Activated T-helper 17 cell treated with anti-CD3 and anti-CD28 coated beads, Interleukin-2, amount 50 U/mL, for 72 hours (primary cell): ENCODE results near the gene STX1B. TPM values are rescaled to one million over a fixed set of nuclear protein-coding genes. Genes with fewer than 3 reads are reported as not detected.
"Not testable (repeated sequence)": the region's sequence is repeated elsewhere in the genome, so short reads cannot be mapped to it uniquely, and the experiment has no call there.

ENCODE experiments used
- ATAC-seq: fragments of 150-1000 bp; cut with Tn5 transposase; replicated peaks from 2 replicates; pipeline ENCODE4 v1.10.0; 2021; ENCODE audit warnings: mild to moderate bottlenecking, moderate library complexity
- H3K27ac Mint-ChIP-seq: one replicate; pipeline ENCODE4 v1.8.0; 2022; ENCODE audit warnings: mixed read lengths
- H3K27me3 Mint-ChIP-seq: one replicate; pipeline ENCODE4 v1.8.0; 2022; ENCODE audit warnings: mixed read lengths
- H3K36me3 Mint-ChIP-seq: one replicate; pipeline ENCODE4 v1.8.0; 2022; ENCODE audit warnings: low read depth, mild to moderate bottlenecking, mixed read lengths
- H3K4me1 Mint-ChIP-seq: one replicate; pipeline ENCODE4 v1.8.0; 2022; ENCODE audit warnings: mixed read lengths
- H3K4me3 Mint-ChIP-seq: one replicate; pipeline ENCODE4 v1.8.0; 2022; ENCODE audit warnings: mild to moderate bottlenecking, mixed read lengths
- H3K9me3 Mint-ChIP-seq: one replicate; pipeline ENCODE4 v1.8.0; 2022; ENCODE audit warnings: mixed read lengths
- total RNA-seq, 2 donors: library from RNA; stranded (reverse); gene quantifications; one replicate each; pipeline ENCODE4 v1.2.3, GENCODE V29; 2022

STX1B gene
- total RNA-seq, 2 donors from 2014 or later = 0.17 to 0.95 TPM

- H3K27me3 Mint-ChIP-seq = no peaks in the 10 kb centered on the region
- peak overlapping the region; percentile 94 for H3K4me3 Mint-ChIP-seq
- peak; percentile 85 for ATAC-seq
- H3K36me3 Mint-ChIP-seq = peaks cover 22% of the 10 kb centered on the region
- H3K27ac Mint-ChIP-seq = peak overlapping the region; percentile 92
- no peaks in the 10 kb centered on the region for H3K9me3 Mint-ChIP-seq
- peaks cover 5% of the 10 kb centered on the region for H3K4me1 Mint-ChIP-seq
These were observed 60.6 kb downstream of the STX1B start for GRCh38 chr16:30949650-30950515.

- peaks cover 5% of the 10 kb centered on the region for H3K4me1 Mint-ChIP-seq
- H3K4me3 Mint-ChIP-seq = peak within 1 kb of the TSS; percentile 94
These were observed 61.5 kb downstream of the STX1B start, which contains the start of gene ORAI3 for GRCh38 chr16:30948667-30949649. Gene ORAI3 (plus strand): TSS chr16:30949068. CDS start chr16:30949290, 222 bp downstream.

GRCh38 chr16:30947859-30948666 is 62.4 kb downstream of the STX1B start:
- Mint-ChIP-seq H3K9me3 (no peaks in the 10 kb centered on the region), H3K27ac (no peak overlapping the region), H3K27me3 (no peaks in the 10 kb centered on the region), H3K36me3 (peaks cover 37% of the 10 kb centered on the region), H3K4me3 (peak overlapping the region; percentile 94), H3K4me1 (peaks cover 5% of the 10 kb centered on the region)
- ATAC-seq = no peak

More at GRCh38 chr16:30948667-30949649, 61.5 kb downstream of the STX1B start, which contains the start of gene ORAI3:
- no peaks in the 10 kb centered on the region for H3K9me3 Mint-ChIP-seq
- H3K27me3 Mint-ChIP-seq = no peaks in the 10 kb centered on the region
- peak; percentile 65 for ATAC-seq
- H3K36me3 Mint-ChIP-seq = peaks cover 31% of the 10 kb centered on the region
- peak within 1 kb of the TSS; percentile 92 for H3K27ac Mint-ChIP-seq

DNA sequence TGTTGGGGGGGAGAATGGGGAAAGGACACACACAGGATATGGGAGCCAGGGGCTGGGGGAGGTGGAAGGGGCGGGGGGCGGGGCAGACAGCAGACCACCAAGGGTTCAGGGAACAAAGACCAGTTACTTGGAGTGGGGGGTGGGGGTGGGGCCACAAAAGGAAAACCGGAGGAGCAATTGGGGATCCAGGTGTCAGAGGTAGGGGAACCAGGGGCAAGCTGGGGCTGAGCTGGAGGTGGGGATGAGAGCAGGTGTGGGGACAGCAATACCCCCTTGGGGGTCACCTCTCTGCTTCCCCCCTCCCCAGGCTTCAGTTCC is 62.9 kb downstream of the STX1B start:
- Mint-ChIP-seq H3K4me3 (no peak overlapping the region), H3K27me3 (no peaks in the 10 kb centered on the region), H3K27ac (no peak overlapping the region), H3K36me3 (peaks cover 42% of the 10 kb centered on the region), H3K9me3 (no peaks in the 10 kb centered on the region), H3K4me1 (peaks cover 5% of the 10 kb centered on the region)
- no peak for ATAC-seq

DNA sequence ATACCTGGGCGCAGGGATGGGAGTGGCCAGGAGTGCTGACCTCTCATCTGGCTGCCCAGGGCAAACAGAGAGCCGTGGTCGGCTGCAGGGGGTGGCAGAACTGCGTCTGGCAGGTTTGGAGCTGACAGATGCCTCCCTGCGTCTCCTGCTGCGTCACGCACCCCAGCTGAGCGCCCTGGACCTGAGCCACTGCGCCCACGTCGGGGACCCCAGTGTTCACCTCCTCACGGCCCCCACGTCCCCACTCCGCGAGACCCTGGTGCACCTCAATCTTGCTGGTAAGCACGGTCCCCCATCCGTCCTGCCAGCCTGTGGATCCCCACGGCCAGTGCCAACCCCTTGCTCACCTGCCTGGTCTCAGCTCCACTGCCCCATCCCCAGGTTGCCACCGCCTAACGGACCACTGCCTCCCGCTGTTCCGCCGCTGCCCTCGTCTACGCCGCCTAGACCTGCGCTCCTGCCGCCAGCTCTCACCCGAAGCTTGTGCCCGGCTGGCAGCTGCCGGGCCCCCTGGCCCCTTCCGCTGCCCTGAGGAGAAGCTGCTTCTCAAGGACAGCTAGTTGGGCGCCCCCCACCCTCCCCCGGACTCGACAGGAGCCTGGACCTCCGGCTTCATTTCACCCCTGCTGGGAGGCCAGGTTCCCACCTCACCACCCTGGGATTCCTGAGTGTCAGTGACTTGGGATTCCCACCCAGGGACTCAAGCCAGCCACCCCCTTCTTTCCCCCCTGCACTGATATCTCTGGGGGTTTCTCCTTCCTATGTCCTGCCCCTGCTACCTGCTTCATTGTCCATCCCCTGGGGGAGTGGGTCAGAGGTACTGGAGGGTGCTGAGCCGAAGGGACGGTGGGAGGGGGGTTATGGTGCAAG is 63.5 kb downstream of the STX1B start:
- ATAC-seq = no peak
- H3K4me3 Mint-ChIP-seq = no peak overlapping the region
- no peaks in the 10 kb centered on the region for H3K9me3 Mint-ChIP-seq
- peaks cover 5% of the 10 kb centered on the region for H3K4me1 Mint-ChIP-seq
- H3K36me3 Mint-ChIP-seq = peaks cover 48% of the 10 kb centered on the region
- no peak overlapping the region for H3K27ac Mint-ChIP-seq
- no peaks in the 10 kb centered on the region for H3K27me3 Mint-ChIP-seq

- peaks cover 5% of the 10 kb centered on the region for H3K4me1 Mint-ChIP-seq
- H3K27ac Mint-ChIP-seq = no peak overlapping the region
- H3K27me3 Mint-ChIP-seq = no peaks in the 10 kb centered on the region
- H3K9me3 Mint-ChIP-seq = no peaks in the 10 kb centered on the region
- no peak for ATAC-seq
- peaks cover 65% of the 10 kb centered on the region for H3K36me3 Mint-ChIP-seq
- H3K4me3 Mint-ChIP-seq = no peak overlapping the region
These were observed 66.1 kb downstream of the STX1B start for GRCh38 chr16:30944352-30944751.

DNA sequence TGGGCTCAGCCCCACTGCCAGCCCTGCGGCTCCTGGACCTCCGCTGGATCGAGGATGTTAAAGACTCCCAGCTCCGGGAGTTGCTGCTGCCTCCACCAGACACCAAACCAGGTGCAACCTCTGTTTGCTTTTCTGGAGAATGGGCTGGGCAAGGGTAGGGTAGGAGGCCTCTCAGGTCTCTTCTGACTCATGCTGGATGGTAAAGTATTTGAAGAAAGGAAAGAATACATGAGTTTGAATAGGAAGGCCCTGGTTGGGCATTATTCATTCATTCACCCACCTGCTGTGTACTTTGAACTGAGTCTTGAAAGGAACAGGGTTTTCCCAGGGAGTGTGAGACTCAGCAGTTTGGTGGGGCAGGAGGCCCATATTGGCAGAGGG is 68.0 kb downstream of the STX1B start:
- H3K4me1 Mint-ChIP-seq = peaks cover 8% of the 10 kb centered on the region
- no peak overlapping the region for H3K27ac Mint-ChIP-seq
- no peaks in the 10 kb centered on the region for H3K27me3 Mint-ChIP-seq
- H3K4me3 Mint-ChIP-seq = peak overlapping the region; percentile 39
- no peaks in the 10 kb centered on the region for H3K9me3 Mint-ChIP-seq
- peaks cover 73% of the 10 kb centered on the region for H3K36me3 Mint-ChIP-seq
- peak; percentile 42 for ATAC-seq

DNA sequence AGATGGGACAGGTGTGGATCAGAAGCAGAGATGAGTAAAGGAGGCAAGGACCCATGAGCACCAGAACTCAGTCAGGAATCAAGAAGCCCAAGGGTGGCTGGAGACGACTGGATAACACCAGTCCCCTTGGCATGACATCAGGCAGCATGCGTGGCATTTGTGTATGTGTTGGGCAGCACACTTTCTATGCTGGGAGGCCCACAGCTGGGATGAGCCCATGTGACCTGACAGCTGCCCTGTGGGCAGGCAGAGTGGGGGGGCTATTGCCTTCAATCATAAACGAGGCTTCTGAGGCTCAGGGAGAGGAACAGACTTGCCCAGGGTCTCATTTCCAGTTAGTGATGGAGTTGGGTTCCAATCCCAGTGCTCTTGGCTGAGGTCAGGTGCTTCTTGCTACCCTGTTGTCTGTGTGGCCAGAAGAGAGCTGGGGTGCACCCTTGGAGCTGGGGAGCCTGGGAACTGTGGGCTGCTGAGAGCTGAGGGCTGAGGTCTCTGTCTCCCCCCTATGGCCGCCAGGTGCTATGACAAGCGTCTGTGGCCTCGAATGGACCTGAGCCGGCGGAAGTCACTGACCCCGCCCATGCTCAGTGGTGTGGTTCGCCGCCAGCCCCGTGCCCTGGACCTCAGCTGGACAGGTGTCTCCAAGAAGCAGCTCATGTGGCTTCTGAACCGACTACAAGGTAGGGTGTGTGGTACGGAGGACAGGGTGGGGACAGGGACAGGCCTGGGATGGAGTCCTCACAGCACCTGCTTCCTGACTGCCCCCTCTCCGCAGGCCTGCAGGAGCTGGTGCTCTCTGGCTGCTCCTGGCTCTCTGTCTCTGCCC is 68.6 kb downstream of the STX1B start:
- Mint-ChIP-seq H3K27ac (peak overlapping the region; percentile 58), H3K9me3 (no peaks in the 10 kb centered on the region), H3K27me3 (no peaks in the 10 kb centered on the region), H3K36me3 (peaks cover 77% of the 10 kb centered on the region), H3K4me1 (peaks cover 12% of the 10 kb centered on the region), H3K4me3 (peak overlapping the region; percentile 39)
- ATAC-seq = peak; percentile 97

GRCh38 chr16:30939571-30939970 is 70.9 kb downstream of the STX1B start:
- not testable (repeated sequence) for ATAC-seq, H3K27me3 Mint-ChIP-seq, H3K9me3 Mint-ChIP-seq, H3K4me3 Mint-ChIP-seq, H3K27ac Mint-ChIP-seq
- peaks cover 21% of the 10 kb centered on the region for H3K4me1 Mint-ChIP-seq
- H3K36me3 Mint-ChIP-seq = peaks cover 75% of the 10 kb centered on the region

Other genes starting within 250 kb of the STX1B start
- 1 to 10 TPM; 2.9 TPM for gene CFAP119, start 248.6 kb downstream of the STX1B start, total RNA-seq
- 10 to 100 TPM; 90.7 to 95.1 TPM for gene RNF40, start 248.3 kb downstream of the STX1B start, total RNA-seq
- gene ZNF629, start 223.4 kb downstream of the STX1B start, total RNA-seq = under 1 TPM; 0.28 to 0.48 TPM
- 10 to 100 TPM; 34.1 to 39.3 TPM for gene BCL7C, start 116.6 kb downstream of the STX1B start, total RNA-seq
- under 1 TPM; 0.15 to 0.26 TPM for gene CTF1, start 114.0 kb downstream of the STX1B start, total RNA-seq
- 10 to 100 TPM; 32.2 to 40.7 TPM for gene FBXL19, start 87.1 kb downstream of the STX1B start, total RNA-seq
- 10 to 100 TPM; 12.4 to 25.8 TPM for gene ORAI3, start 61.6 kb downstream of the STX1B start, total RNA-seq
- 10 to 100 TPM; 27.5 to 33.7 TPM for gene SETD1A, start 52.9 kb downstream of the STX1B start, total RNA-seq
- 1 to 10 TPM; 8.8 TPM for gene HSD3B7, start 25.4 kb downstream of the STX1B start, total RNA-seq
- gene STX4, start 22.9 kb upstream of the STX1B start, total RNA-seq = 10 to 100 TPM; 49.4 to 76.9 TPM
- 10 to 100 TPM; 15.1 to 19.4 TPM for gene ZNF668, start 63.6 kb upstream of the STX1B start, total RNA-seq
- 10 to 100 TPM; 19.6 to 29.7 TPM for gene ZNF646, start 63.8 kb upstream of the STX1B start, total RNA-seq
- gene PRSS53, start 78.3 kb upstream of the STX1B start, total RNA-seq = 10 to 100 TPM in 1 of 2 donors, 1 to 10 TPM in 1; 4.5 to 17.3 TPM
- 100 to 1,000 TPM in 1 of 2 donors, 10 to 100 TPM in 1; 75.3 to 107 TPM for gene VKORC1, start 84.2 kb upstream of the STX1B start, total RNA-seq
- 10 to 100 TPM; 48.6 to 98.3 TPM for gene BCKDK, start 97.7 kb upstream of the STX1B start, total RNA-seq
- gene KAT8, start 107.0 kb upstream of the STX1B start, total RNA-seq = 10 to 100 TPM; 49.7 to 50.2 TPM
- not detected for gene PRSS8, start 125.1 kb upstream of the STX1B start, total RNA-seq
- gene PRSS36, start 139.4 kb upstream of the STX1B start, total RNA-seq = 1 to 10 TPM; 1.1 TPM
- 100 to 1,000 TPM; 425 to 686 TPM for gene FUS, start 169.5 kb upstream of the STX1B start, total RNA-seq
- gene PYCARD, start 192.1 kb upstream of the STX1B start, total RNA-seq = 10 to 100 TPM in 1 of 2 donors, 1 to 10 TPM in 1; 9.6 to 25.6 TPM
- gene TRIM72, start 203.5 kb upstream of the STX1B start, total RNA-seq = under 1 TPM in 1 of 2 donors, not detected in 1; 0.08 TPM
- gene PYDC1, start 206.5 kb upstream of the STX1B start, total RNA-seq = under 1 TPM in 1 of 2 donors, not detected in 1; 0.61 TPM
- 1 to 10 TPM; 4.9 to 6.4 TPM for gene ITGAM, start 249.3 kb upstream of the STX1B start, total RNA-seq